GM12878 (cell line): ENCODE results near the gene WWC2. TPM values are rescaled to one million over a fixed set of nuclear protein-coding genes. Genes with fewer than 3 reads are reported as not detected.

ENCODE experiments used
- CBFB ChIP-seq: IDR thresholded peaks from 2 replicates; pipeline ENCODE4 v1.6.1; 2016; ENCODE audit warnings: antibody characterized with exemption, low read depth
- FOXM1 ChIP-seq: IDR thresholded peaks from 2 replicates; pipeline ENCODE4 v1.6.1; 2012; ENCODE audit warnings: low read depth, mild to moderate bottlenecking, inconsistent platforms, low read length, moderate library complexity
- SMAD5 ChIP-seq: IDR thresholded peaks from 2 replicates; pipeline ENCODE4 v1.6.1; 2016; ENCODE audit warnings: antibody characterized with exemption, low read depth
- STAT1 ChIP-seq: fragments of 450-650 bp; conservative IDR thresholded peaks from 2 replicates; pipeline ENCODE4 v1.6.1; 2014; ENCODE audit warnings: antibody characterized with exemption, mild to moderate bottlenecking
- polyA plus RNA-seq, 11 experiments: library from polyadenylated mRNA; depleted of rRNA in 4 of 11; unstranded in 6 of 11; stranded (reverse) in 5 of 11; fragments of >200 nt; fragmentation: Nextera tagmentation in 4 of 11; fragmentation: Illumina TruSeq in 1 of 11; extraction: Ambion mirVana in 4 of 11; extraction: Trizol in 1 of 11; gene quantifications; 1 replicate in 1 of 11; 2 replicates in 10 of 11; pipeline versions ENCODE4 v1.2.1 to v1.2.3, GENCODE V29; 2011 to 2016; ENCODE audit warnings: inconsistent platforms in 2 of 11, missing spikeins in 2 of 11, low read depth in 1 of 11
- total RNA-seq, 4 experiments: library from RNA; depleted of rRNA in 3 of 4; stranded (reverse); fragments of >200 nt in 3 of 4; fragmentation: Illumina TruSeq in 1 of 4; extraction: Trizol in 1 of 4; gene quantifications; 2 replicates each; pipeline versions ENCODE4 v1.2.1 to v1.2.3, GENCODE V29; 2013 to 2021
- TF ChIP-seq, protein P1 (sequence below), 3 experiments: IDR thresholded peaks in 2 of 3; conservative IDR thresholded peaks in 1 of 3; 2 replicates each; pipeline ENCODE4 v1.5.1; 2011; ENCODE audit warnings: low read depth in 3 of 3, low read length in 3 of 3, mild to moderate bottlenecking in 3 of 3, control low read depth in 2 of 3, moderate library complexity in 2 of 3, inconsistent platforms in 1 of 3, mixed read lengths in 1 of 3; ENCODE audit not compliant: control insufficient read depth in 2 of 3, insufficient read depth in 1 of 3; ENCODE audit errors: extremely low read depth in 1 of 3
- TF ChIP-seq, protein P2 (sequence below): fragments of 450-650 bp; IDR thresholded peaks from 2 replicates; pipeline ENCODE4 v1.6.1; 2016; ENCODE audit warnings: mild to moderate bottlenecking
- TF ChIP-seq, protein P3 (sequence below): fragments of 450-650 bp; conservative IDR thresholded peaks from 2 replicates; pipeline ENCODE4 v1.6.1; 2017; ENCODE audit warnings: mild to moderate bottlenecking, moderate library complexity
- TF ChIP-seq, protein P4 (sequence below): IDR thresholded peaks from 2 replicates; pipeline ENCODE4 v1.6.1; 2012; ENCODE audit warnings: low read length, inconsistent platforms

Gene WWC2
- total and polyA plus RNA-seq, 10 of the 15 experiments (the other 5 are each of a cell fraction or from before 2014, with no cell fraction given), result 0.02 to 0.72 (median 0.06) TPM; not detected in 3

DNA sequence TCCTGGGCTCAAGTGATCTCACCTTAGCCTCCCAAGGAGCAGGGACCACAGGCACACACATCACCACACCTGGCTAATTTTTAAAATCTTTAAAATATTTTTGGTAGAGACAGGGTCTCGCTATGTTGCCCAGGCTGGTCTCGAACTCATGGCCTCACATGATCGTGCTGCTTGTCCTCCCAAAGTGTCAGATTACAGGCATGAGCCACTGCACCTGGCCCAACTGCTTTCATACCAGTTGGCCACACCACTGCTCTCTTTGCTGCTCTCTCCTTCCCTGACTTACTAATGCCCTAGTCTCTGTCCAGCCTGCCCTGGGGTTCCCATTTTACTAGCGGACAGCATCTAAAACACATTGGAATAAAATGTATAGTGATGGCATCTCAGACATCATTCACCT lies 153.9 kb downstream of the WWC2 start (continued):
- TF ChIP-seq, protein P1, sequence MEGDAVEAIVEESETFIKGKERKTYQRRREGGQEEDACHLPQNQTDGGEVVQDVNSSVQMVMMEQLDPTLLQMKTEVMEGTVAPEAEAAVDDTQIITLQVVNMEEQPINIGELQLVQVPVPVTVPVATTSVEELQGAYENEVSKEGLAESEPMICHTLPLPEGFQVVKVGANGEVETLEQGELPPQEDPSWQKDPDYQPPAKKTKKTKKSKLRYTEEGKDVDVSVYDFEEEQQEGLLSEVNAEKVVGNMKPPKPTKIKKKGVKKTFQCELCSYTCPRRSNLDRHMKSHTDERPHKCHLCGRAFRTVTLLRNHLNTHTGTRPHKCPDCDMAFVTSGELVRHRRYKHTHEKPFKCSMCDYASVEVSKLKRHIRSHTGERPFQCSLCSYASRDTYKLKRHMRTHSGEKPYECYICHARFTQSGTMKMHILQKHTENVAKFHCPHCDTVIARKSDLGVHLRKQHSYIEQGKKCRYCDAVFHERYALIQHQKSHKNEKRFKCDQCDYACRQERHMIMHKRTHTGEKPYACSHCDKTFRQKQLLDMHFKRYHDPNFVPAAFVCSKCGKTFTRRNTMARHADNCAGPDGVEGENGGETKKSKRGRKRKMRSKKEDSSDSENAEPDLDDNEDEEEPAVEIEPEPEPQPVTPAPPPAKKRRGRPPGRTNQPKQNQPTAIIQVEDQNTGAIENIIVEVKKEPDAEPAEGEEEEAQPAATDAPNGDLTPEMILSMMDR (IDR thresholded peaks at IDR 0.05 in 2 of 3, conservative IDR thresholded peaks at IDR 0.05 in 1 of 3; ENCODE audit: control insufficient read depth in 2 of 3, extremely low read depth in 1 of 3, insufficient read depth in 1 of 3, low read depth in 3 of 3, low read length in 3 of 3), result no peak
- TF ChIP-seq, protein P2, sequence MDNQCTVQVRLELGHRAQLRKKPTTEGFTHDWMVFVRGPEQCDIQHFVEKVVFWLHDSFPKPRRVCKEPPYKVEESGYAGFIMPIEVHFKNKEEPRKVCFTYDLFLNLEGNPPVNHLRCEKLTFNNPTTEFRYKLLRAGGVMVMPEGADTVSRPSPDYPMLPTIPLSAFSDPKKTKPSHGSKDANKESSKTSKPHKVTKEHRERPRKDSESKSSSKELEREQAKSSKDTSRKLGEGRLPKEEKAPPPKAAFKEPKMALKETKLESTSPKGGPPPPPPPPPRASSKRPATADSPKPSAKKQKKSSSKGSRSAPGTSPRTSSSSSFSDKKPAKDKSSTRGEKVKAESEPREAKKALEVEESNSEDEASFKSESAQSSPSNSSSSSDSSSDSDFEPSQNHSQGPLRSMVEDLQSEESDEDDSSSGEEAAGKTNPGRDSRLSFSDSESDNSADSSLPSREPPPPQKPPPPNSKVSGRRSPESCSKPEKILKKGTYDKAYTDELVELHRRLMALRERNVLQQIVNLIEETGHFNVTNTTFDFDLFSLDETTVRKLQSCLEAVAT, result no peak
- TF ChIP-seq, protein P3, sequence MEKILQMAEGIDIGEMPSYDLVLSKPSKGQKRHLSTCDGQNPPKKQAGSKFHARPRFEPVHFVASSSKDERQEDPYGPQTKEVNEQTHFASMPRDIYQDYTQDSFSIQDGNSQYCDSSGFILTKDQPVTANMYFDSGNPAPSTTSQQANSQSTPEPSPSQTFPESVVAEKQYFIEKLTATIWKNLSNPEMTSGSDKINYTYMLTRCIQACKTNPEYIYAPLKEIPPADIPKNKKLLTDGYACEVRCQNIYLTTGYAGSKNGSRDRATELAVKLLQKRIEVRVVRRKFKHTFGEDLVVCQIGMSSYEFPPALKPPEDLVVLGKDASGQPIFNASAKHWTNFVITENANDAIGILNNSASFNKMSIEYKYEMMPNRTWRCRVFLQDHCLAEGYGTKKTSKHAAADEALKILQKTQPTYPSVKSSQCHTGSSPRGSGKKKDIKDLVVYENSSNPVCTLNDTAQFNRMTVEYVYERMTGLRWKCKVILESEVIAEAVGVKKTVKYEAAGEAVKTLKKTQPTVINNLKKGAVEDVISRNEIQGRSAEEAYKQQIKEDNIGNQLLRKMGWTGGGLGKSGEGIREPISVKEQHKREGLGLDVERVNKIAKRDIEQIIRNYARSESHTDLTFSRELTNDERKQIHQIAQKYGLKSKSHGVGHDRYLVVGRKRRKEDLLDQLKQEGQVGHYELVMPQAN, result no peak
- TF ChIP-seq STAT1 (no peak), CBFB (no peak), FOXM1 (no peak), SMAD5 (no peak)
- TF ChIP-seq, protein P4, sequence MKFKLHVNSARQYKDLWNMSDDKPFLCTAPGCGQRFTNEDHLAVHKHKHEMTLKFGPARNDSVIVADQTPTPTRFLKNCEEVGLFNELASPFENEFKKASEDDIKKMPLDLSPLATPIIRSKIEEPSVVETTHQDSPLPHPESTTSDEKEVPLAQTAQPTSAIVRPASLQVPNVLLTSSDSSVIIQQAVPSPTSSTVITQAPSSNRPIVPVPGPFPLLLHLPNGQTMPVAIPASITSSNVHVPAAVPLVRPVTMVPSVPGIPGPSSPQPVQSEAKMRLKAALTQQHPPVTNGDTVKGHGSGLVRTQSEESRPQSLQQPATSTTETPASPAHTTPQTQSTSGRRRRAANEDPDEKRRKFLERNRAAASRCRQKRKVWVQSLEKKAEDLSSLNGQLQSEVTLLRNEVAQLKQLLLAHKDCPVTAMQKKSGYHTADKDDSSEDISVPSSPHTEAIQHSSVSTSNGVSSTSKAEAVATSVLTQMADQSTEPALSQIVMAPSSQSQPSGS, result no peak
